Germinal center (tissue), 1 donor: ENCODE measurements around the gene ZNF569.
"Not testable (repeated sequence)": the region's sequence is repeated elsewhere in the genome, so short reads cannot be mapped to it uniquely, and the experiment has no call there.

ENCODE experiments used
- DNase-seq: peaks from one replicate; pipeline ENCODE4 v3.0.0; 2012; ENCODE audit warnings: mixed read lengths, low spot score

Gene ZNF569

DNA sequence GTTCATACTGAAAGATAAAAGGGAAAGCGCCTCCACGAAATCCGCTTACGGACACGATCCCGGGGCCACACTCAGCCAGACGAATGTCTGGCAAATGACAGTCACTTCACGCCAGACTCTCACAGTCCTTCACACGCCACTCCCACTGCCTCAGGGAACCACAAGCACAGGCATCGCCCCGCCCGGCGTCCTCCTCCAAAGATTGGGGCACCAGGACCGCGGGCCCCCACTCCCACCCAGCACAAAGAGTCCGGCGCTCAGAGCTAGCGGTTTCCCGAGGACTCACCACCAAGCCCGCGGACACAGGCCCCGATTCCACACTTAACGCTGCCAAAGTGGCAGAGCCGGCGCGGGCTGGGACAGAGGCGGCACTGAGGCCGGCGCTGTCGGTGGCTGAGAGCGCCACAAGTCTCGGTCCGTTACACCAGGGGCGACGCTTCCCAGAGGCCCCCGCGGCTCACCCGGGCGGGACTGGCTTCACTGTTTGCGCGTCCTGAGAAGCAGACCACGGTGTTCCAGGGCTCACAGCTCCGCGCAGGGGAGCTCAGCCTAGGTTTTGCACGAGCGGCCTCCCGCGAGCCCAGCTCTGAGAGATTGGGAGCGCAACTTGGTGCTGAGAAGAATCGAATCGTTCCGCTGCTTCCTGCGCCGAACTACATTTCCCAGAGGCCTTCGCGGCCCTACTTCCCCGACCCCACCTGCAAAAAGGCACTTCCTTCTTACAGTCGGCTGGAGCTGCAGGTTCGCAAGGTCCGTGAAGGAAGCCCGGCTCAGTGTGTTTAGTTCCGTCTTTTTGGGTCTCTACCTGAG lies at the start of gene ZNF569:
TSS of gene ZNF569 (minus strand) at position 647 of the 810 bp plus-strand sequence. CDS start 22,523 bp downstream, outside the sequence.
- DNase-seq = peak; percentile 87

DNA sequence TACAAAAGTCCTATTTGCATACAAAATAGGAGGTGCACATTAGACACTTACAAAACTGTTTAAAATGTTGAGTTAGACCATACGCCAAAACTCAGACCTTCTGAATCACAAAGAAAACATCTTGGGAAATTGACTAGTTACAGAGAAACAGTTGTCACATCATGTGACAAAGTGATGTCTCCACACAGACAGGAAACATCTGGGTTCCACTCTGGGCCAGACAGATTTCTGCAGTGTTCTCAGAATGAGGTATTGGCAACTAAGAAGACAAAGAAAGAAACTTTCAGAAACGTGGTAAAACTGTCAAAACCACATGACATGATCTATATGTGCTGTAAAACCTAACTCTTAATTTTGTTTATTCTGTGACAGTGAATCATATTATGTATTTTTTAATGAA lies 46.2 kb upstream of the ZNF569 start:
- no peak for DNase-seq

DNA sequence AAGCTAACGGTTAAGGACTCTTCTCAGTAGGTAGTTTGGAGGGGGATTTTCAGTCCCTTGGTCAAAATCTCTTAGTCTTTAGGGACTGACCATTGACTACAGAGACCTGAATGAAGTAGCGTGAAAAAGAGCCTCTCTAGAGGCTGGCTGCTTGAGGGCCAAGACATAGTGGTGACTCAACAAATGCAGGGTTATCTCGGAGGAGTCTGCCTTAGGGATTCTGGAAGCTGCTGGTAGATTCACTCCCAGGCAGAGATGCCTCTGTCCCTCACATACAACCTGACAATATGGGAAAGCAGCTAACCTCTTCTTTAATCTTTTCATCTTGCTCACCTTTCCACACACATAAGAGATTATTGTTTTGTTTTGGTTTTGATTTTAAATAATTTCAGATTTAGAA lies 44.6 kb upstream of the ZNF569 start:
- DNase-seq = no peak

DNA sequence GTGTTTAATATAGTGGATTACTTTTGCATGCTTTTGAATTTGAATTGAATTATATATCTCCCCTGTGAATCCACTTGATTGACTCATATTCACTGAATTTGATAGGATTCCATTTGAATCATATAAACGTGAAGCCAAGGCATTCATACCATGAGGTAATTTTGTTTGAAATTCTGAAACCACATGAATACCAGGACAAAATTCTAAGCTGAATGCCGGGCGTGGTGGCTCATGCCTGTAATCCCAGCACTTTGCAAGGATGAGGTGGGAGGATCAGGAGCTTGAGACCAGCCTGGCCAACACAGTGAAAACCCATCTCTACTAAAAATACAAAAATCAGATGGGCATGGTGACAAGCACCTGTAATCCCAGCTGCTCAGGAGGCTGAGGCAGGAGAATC lies 43.9 kb upstream of the ZNF569 start:
- DNase-seq = no peak

DNA sequence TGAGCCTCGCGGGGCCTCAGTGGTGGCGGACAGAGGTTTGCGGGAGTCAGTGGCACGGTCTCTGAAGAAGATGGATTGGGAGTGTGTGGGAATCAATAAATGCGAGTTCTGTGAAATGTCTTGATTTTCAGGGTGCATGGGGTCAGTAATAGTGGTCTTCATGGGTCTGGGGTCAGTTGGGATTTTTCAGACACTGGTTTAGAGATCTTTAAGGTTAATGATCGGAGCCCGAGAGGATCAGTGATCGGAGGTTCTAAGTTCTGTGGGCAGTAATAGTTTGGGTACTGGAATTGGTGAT lies 39.9 kb upstream of the ZNF569 start:
- no peak for DNase-seq

DNA sequence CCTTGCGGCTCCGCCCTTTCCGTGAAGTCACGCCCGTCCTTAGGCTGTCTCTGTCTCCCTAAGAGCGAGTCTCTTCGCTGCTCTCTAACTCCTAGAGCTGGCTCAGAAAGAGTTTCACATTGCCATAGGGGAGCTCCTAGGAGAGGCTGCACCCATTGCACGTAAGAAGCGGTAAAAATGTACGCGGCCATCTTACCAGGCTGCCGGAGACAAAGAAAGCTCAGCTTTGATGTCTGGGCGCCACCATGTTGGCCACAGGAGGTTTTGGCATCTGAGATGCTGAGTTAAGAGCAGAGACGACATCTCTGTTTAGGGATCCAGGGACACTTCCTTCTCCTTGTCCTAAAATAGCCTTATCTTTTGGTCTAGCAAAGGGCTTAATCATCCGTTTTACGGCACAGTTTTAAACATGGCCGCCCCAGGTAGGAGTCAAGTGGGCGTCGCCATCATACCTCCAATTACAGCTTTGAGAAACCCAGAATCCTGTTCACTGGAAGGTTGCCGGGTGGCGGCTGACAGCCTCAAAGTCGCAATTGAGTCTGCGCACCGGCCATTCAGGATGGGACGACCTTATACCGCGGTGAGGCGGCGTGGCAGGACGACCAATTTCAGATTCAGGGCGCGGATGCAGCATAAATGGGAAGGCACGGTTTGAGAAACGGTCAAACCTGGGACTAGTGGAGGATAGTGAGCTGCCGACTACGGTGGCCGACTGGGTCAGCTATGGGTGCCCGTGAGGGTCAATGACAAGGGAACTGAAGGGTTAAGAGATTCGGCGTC lies 39.3 kb upstream of the ZNF569 start, which contains the start of gene ZNF793:
TSS of gene ZNF793 (plus strand) at position 553 of the 780 bp plus-strand sequence. CDS start 16,501 bp downstream, outside the sequence.
- DNase-seq = peak; percentile 83

DNA sequence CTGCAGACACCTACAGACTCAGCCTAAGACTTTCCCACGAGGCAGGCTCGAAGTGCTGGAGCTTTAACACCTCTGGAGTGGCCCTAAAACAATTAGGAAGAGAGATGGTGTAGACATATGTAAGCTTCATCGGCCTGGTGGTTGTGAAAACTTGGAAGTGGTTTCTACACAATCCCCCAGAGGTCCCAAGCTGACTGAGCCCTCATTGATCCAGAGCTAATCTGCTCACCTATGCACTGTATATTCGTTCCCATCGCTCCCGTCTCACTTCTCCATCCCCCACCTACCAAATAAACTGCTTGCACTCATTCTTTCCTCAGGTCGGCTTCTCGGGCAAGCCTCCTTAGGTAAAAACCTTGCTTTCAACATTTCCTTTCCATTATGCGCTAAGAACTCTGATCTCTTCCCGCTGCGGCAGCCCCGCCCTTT lies 38.7 kb upstream of the ZNF569 start:
- DNase-seq = no peak

DNA sequence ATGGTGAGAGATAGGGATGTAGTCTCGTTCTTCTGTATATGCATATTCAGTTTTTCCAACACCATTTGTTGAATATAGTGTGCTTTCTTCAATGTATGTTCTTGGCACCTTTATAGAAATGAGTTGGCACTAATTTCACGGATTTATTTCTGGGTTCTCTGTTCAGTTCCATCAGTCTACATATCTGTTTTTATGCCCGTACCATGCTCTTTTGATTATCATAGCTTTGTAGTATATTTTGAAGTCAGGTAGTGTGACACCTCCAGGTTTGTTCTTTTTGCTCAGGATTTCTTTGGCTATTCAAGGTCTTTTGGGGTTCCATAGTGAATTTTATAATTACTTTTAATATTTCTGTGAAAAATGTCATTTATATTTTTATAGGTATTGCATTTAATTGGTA lies 25.0 kb upstream of the ZNF569 start:
- DNase-seq = no peak

DNA sequence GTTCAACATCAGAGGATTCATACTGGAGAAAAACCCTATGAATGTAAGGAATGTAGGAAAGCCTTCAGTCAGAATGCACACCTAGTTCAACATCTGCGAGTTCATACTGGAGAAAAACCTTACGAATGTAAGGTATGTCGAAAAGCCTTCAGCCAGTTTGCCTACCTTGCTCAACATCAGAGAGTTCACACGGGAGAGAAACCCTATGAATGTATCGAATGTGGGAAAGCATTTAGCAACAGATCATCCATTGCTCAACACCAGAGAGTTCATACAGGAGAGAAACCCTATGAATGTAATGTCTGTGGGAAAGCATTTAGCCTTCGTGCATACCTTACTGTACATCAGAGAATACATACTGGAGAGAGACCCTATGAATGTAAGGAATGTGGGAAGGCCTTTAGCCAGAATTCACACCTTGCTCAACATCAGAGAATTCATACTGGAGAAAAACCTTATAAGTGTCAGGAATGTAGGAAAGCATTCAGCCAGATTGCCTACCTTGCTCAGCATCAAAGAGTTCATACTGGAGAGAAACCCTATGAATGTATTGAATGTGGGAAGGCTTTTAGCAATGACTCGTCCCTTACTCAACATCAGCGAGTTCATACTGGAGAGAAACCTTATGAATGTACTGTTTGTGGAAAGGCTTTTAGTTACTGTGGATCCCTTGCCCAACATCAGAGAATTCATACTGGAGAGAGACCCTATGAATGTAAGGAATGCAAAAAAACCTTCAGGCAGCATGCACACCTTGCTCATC lies 17.3 kb upstream of the ZNF569 start:
- DNase-seq = no peak

DNA sequence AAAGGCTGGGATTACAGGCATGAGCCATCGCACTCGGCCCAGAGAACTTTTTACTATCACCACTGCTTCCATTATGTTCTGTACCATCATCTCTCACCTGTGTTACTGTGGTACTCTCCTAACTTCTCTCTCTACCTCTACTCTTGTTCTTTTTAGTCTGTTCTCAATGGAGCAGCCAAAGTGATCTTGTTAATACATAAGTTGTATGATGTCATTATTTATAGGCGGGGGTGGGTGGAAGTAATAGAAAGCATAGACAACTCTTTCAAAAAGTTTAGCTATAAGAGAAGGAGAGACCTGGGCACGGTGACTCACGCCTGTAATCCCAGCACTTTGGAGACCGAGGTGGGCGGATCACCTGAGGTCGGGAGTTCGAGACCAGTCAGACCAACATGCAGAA lies 4.9 kb upstream of the ZNF569 start:
- no peak for DNase-seq

DNA sequence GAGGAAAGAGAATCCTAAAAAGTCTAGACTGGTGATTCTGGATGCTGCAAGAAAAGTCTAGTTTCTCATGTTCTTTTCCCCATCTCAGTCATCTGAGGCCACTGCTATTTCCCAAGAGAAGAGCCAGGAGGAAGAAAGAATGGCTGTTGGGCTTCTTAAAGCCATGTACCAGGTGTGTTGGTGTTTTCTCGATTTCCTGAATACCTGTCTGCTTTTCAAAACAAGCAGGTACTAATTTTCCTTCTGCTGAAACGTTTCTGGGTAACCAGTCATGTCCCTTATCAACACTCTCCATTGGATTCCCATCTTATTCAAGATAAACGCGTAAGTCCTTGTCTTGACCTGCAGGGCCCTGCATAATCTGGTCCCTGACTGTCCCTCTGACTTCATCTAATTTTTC lies 3.0 kb upstream of the ZNF569 start:
- no peak for DNase-seq

DNA sequence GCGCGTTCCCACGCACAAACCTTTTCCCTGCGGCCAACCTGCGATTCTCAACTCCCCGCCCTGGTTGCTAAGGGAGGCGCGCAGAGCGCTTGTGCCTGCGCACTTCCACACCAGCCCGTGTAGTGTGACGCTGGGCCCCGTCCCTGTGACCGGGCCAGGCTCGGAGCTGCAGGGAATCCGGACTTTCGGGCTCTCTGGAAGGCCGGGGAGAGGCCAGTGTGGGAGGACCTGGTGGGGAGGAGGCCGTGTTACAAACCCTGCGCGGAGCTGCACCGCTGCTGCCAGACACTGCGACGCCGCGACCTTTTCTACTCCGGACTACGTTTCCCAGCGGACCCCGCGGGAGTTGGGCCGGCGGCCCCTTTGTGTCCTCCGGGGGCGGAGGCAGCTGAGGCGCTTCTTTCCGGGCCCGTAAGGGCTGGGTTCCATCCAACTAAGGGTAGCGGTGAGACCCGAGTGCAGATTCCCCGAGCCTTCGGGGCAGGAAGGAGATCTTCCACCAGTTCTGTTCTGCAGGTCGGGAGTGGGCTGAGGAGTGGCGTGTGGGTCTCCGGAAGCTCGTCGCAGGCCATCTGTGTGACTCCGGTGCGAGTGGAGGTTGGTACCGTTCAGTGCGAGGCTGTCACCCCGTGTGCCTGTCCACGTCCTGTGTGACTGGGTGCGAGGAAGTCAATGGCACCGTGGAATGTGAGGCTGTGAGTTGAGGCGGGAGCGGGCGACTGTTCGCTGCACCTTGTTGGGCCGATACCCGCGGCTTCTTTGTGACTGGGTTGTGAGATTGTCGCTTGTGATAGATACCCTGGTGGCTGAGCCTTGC lies 1.9 kb upstream of the ZNF569 start, which contains the start of gene ZNF570:
TSS of gene ZNF570 (plus strand) at position 396 of the 817 bp plus-strand sequence. CDS start 999 bp downstream, outside the sequence.
- peak; percentile 78 for DNase-seq

DNA sequence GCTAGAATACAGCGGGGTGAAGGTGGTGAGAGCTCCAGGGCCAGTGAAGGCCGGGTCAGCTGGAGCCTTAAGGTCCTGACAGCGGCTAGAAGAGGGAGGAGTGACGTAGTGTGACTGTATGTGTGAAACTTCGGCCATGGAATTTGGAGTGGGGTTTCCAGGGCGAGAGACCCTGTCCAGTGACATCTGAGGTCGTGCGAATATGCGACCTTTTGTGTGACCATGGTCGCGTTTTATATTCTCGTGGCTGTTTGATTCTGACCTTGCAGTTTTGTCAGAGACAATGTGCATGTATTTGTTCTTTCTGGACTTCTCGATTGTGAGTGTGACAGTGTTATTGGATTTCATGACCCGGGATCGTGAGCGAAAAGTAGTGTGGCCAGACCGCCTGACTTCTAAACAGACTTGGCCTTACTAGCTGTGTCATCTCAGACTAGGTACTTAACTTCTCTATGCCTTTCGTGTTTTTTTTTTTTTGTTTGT lies 405 bp upstream of the ZNF569 start:
- no peak for DNase-seq

DNA sequence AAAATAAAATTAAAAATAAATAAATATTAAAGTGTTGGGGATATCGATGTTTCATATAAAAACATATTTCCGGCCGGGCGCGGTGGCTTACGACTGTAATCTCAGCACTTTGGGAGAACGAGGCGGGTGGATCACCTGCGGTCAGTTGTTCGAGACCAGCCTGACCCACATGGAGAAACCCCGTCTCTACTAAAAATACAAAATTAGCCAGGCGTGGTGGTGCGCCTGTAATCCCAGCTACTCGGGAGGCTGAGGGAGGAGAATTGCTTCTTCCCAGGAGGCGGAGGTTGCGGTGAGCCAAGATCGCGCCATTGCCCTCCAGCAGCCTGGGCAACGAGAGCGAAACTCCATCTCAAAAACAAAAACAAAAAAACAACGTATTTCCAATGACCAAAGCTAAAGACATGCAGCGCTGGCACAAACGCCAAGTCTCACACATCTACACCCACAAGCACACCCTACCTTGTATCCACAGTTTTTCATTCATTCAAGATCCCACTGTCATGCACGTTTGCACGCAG lies 907 bp downstream of the ZNF569 start:
- DNase-seq = no peak

DNA sequence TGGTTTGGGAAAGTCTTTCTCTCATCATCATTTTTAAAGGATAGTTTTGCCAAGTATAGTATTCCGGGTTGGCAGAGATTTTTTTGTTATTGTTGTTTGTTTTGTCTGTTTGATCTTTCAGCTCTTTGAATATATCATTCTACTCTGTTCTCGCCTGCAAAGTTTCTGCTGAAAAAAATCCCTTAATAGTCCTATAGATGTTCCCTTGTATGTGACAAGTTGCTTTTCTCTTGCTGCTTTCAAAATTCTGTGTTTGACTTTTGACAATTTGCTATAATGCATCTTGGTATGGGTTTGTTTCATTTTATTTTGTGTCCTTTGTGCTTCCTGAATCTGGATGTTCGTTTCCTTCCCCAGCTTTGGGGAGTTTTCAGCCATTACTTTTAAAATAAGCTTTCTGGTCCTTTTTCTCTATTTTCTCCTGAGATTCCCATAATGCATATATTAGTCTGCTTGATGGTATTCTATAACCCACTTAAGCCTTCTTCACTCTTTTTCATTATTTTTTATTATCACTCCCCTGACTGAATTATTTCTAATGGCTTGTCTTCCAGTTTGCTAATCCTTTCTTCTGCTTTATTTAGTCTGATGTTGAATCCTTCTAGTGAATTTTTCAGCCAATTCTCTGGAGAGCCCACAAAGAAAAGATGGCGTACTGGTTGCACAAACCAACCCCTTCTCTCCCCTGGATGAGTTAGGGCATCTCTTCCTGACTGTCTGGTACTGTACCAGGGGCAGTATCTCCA lies 14.6 kb downstream of the ZNF569 start:
- no peak for DNase-seq

DNA sequence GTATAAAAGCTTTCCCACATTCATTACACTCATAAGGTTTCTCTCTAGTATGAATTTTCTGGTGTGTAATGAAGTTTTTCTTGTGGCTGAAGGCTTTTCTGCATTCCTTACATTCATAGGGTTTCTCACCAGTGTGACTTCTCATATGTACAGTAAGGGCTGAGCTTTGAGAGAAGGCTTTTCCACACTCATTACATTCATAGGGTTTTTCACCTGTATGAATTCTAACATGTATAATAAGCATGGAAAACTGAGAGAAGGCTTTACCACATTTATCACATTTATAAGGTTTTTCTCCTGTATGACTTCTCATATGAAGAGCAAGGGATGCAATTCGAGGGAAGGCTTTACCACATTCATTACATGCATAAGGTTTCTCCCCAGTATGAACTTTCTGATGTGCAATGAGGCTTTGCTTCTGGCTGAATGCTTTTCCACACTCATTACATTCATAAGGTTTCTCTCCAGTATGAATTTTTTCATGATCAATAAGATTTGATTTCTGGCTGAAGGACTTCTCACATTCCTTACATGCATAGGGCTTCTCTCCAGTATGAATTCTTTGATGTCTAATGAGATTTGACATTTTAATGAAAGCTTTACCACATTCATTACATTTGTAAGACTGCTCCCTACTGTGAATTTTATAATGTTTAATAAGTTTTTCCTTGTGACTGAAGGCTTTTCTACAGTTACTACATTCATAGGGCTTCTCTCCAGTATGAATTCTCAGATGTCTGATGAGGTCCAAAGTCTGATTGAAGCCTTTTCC lies 53.7 kb downstream of the ZNF569 start:
- DNase-seq = no peak

DNA sequence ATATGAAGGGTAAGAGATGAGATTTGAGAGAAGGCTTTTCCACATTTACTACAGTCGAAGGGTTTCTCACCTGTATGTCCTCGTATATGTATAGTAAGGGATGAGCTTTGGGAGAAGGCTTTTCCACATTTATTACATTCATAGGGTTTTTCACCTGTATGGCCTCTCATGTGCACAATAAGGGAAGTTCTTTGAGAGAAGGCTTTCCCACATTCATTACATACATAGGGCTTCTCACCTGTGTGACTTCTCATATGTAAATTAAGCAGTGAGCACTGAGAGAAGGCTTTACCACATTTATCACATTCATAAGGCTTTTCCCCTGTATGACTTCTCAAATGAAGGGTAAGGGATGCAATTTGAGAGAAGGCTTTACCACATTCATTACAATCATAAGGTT lies 54.5 kb downstream of the ZNF569 start:
- no peak for DNase-seq

DNA sequence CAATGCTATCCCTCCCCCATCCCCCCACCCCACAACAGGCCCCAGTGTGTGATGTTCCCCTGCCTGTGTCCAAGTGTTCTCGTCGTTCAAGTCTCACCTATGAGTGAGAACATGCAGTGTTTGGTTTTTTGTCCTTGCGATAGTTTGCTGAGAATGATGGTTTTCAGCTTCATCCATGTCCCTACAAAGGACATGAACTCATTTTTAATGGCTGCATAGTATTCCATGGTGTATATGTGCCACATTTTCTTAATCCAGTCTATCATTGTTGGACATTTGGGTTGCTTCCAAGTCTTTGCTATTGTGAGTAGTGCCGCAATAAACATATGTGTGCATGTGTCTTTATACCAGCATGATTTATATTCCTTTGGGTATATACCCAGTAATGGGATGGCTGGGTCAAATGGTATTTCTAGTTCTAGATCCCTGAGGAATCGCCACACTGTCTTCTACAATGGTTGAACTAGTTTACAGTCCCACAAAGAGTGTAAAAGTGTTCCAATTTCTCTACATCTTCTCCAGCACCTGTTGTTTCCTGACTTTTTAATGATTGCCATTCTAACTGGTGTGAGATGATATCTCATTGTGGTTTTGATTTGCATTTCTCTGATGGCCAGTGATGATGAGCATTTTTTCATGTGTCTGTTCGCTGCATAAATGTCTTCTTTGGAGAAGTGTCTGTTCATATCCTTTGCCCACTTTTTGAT lies 61.0 kb downstream of the ZNF569 start:
- DNase-seq = not testable (repeated sequence)

DNA sequence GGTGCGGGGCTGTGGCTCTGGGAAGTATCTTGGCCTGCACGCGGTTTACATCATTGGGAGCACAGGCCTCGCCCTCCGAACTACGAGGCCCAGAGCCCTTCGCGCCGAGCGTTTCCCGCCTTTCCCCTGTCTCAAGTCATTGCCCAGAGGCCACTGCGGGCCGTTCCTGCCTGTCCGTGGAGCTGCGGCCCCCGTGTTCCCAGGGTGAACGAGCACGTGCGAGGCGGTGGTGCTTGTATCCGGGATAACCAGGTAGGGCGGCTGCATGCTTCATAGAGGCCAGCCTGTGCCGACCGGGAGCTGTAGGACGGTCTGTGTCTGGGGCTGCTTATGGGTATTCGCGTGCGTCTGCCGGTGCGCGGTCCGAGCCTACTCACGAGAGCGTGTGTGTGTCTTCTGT lies 63.8 kb downstream of the ZNF569 start:
- DNase-seq = no peak
